Measurements from ENCODE around the gene CACNA1I. TPM values are rescaled to one million over a fixed set of nuclear protein-coding genes. Genes with fewer than 3 reads are reported as not detected.

The CACNA1I gene
- total and polyA plus RNA-seq, 10 donors, result 0.24 to 4.1 (median 1.1) TPM

DNA sequence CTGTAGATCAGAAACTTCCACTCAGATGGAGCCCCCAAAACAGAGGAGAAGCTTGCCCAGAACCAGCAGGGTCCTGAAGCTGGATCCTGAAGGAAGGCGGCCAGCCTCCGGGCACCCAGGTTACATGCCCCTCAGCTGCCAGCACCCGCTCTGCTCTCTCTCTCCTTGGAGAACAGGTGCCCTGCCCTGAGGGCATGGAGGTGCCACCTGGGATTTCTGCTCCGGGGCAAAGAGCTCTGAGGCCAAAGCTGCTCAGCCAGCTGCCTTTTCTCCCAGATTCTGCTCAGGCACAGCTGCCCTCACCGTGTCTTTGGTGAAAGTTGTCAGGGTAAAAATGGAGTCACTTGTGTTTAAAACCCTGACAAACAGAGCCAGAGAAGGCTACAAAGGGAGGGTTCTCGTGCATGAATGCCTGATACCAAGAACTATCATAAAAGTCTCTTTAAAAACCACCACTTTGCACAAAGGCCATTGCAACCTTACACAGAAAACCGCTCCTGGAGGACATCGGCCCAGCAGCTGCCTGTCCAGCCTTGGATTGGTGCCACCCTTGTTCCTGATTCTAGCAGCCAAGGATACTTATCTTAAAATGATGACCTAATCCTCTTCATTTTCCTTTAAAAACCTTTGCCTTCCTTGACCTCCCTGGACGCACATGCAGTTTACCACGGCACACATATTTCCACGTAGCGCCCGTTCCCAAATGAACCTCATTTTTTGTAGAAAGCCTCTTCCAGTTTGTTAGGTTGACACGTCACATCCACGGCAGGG is 140.0 kb downstream of the CACNA1I start:
- H3K4me3 ChIP-seq, result no peak overlapping the region
- no peaks in the 10 kb centered on the region for H3K9me3 ChIP-seq
- intact Hi-C loops (cut with DNase I; ENCODE audit: low total_unique reads), result no loop called here
- peaks cover 0 to 50% (median 0%) of the 10 kb centered on the region in 7 donors for H3K27me3 ChIP-seq (replicated peaks in 1 of 7)
- WGBS, 5 donors, result 64 to 85% (median 72%) methylated on average over 14 to 15 of the region's 15 CpGs
- DNase-seq, result no peak
- H3K27ac ChIP-seq, result no peak overlapping the region
- peaks cover 0 to 10% (median 0%) of the 10 kb centered on the region in 6 donors for H3K4me1 ChIP-seq
- no peak for TF ChIP-seq POLR2A (IDR thresholded peaks at IDR 0.05)
- TF ChIP-seq, protein P1, sequence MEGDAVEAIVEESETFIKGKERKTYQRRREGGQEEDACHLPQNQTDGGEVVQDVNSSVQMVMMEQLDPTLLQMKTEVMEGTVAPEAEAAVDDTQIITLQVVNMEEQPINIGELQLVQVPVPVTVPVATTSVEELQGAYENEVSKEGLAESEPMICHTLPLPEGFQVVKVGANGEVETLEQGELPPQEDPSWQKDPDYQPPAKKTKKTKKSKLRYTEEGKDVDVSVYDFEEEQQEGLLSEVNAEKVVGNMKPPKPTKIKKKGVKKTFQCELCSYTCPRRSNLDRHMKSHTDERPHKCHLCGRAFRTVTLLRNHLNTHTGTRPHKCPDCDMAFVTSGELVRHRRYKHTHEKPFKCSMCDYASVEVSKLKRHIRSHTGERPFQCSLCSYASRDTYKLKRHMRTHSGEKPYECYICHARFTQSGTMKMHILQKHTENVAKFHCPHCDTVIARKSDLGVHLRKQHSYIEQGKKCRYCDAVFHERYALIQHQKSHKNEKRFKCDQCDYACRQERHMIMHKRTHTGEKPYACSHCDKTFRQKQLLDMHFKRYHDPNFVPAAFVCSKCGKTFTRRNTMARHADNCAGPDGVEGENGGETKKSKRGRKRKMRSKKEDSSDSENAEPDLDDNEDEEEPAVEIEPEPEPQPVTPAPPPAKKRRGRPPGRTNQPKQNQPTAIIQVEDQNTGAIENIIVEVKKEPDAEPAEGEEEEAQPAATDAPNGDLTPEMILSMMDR (IDR thresholded peaks at IDR 0.05 in 8 of 11, conservative IDR thresholded peaks at IDR 0.05 in 3 of 11), result no peak
- no peak for TF ChIP-seq POLR2AphosphoS5 (IDR thresholded peaks at IDR 0.05)
- no peaks in the 10 kb centered on the region for H3K36me3 ChIP-seq

DNA sequence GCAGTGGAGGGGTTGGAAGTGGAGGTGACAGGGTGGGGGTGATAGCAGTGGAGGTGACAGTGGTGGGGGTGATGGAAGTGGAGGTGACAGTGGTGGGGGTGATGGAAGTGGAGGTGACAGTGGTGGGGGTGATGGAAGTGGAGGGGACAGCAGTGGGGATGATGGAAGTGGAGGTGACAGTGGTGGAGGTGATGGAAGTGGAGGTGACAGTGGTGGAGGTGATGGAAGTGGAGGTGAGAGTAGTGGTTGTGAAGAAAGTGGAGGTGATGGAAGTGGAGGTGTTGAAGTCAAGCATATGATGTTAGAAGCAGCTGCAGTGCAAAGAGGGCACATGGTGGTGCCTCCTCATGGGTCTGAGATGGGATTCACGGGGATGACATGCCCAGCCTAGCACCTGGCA is 141.5 kb downstream of the CACNA1I start:
- intact Hi-C loops (cut with DNase I; ENCODE audit: low total_unique reads), result no loop called here
- WGBS, 5 donors, result 82 to 100% (median 92%) methylated on average over 1 of the region's 1 CpG

DNA sequence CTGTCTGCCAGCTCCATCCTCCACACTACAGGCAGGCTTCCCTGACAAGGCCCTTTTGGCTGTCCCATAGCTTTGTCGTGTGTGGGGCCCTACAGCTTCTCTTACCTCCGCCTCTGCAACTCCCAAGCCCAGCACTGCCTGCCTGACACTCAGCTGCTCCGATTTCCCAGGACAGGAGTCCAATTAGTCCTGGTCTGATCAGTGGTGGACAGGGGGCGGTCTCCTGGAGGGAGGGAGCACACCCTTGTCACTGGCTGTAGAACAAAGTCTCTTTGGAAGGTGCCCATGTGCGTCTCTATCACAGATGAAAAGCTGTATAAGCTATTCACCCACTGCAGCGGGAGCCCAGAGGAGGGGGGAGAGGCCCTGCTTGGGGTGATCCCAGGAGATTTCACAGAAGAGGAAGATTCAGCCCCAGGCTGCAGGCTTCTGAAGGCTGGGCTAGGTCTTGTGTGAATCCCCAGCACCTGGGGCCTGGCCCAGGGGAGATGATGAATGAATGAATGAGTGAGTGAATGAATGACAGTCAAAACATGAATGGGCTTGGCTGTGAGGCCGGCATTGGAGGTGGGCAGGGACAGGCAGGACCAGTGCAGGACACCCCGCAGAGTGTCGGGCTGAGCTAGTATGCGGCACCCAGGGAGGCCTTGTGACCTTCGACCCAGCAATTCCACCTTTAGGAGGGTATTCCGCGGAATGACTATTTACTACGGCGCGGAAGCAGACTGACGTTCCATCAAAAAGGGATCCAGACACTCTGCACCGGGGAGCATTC is 142.4 kb downstream of the CACNA1I start:
- TF ChIP-seq POLR2A (IDR thresholded peaks at IDR 0.05), result no peak
- TF ChIP-seq, protein P1 (IDR thresholded peaks at IDR 0.05 in 8 of 11, conservative IDR thresholded peaks at IDR 0.05 in 3 of 11), result no peak
- DNase-seq, result peak; percentile 63
- Histone ChIP-seq H3K9me3 (no peaks in the 10 kb centered on the region), H3K36me3 (no peaks in the 10 kb centered on the region), H3K27me3 (replicated peaks in 1 of 7) (peaks cover 0 to 42% (median 0%) of the 10 kb centered on the region in 7 donors), H3K27ac (no peak overlapping the region), H3K4me3 (no peak overlapping the region), H3K4me1 (peaks cover 0 to 10% (median 0%) of the 10 kb centered on the region in 6 donors)
- WGBS, 5 donors, result 72 to 86% (median 78%) methylated on average over 18 of the region's 18 CpGs
- intact Hi-C loops (cut with DNase I; ENCODE audit: low total_unique reads), result no loop called here

More for the DNA sequence above, 141.5 kb downstream of the CACNA1I start:
- no peak for DNase-seq
- TF ChIP-seq, protein P1 (IDR thresholded peaks at IDR 0.05 in 8 of 11, conservative IDR thresholded peaks at IDR 0.05 in 3 of 11), result no peak
- no peak for TF ChIP-seq POLR2A (IDR thresholded peaks at IDR 0.05)
- TF ChIP-seq POLR2AphosphoS5 (IDR thresholded peaks at IDR 0.05), result no peak
- Histone ChIP-seq H3K36me3 (no peaks in the 10 kb centered on the region), H3K27ac (no peak overlapping the region), H3K9me3 (no peaks in the 10 kb centered on the region), H3K4me3 (no peak overlapping the region), H3K27me3 (replicated peaks in 1 of 7) (peaks cover 0 to 42% (median 0%) of the 10 kb centered on the region in 7 donors), H3K4me1 (peaks cover 0 to 10% (median 0%) of the 10 kb centered on the region in 6 donors)

DNA sequence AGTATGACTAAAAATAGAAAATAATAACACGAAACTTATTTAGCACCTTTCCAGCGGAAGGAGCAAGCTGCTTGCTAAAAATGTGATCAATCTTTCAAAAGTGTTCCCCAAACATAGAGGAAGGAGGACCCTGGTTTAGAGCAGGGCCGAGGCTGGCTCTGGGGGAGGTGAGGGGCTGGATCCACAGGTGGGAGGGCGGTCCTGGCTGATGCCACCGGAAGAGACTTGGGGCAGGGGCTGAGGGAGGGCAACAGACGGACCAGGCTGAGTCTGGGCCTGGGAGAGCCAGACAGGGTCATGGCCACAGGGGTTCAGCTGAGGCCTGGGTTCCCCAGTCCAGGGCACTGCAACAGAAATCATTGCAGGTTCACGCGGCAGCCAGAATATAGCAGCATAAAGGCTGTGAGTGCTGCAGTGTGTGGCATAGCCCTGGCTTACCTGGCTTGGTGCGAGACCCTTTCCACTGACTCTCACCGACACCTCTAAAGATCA is 143.3 kb downstream of the CACNA1I start:
- H3K4me3 ChIP-seq, result no peak overlapping the region
- peaks cover 0 to 36% (median 0%) of the 10 kb centered on the region in 7 donors for H3K27me3 ChIP-seq (replicated peaks in 1 of 7)
- H3K4me1 ChIP-seq, result peaks cover 0 to 10% (median 0%) of the 10 kb centered on the region in 6 donors
- 74 to 84% (median 81%) methylated on average over 8 to 10 of the region's 10 CpGs for WGBS, 5 donors
- no peak overlapping the region for H3K27ac ChIP-seq
- TF ChIP-seq POLR2AphosphoS5 (IDR thresholded peaks at IDR 0.05) (no peak), POLR2A (IDR thresholded peaks at IDR 0.05) (no peak)
- TF ChIP-seq, protein P1 (IDR thresholded peaks at IDR 0.05 in 8 of 11, conservative IDR thresholded peaks at IDR 0.05 in 3 of 11), result no peak
- H3K9me3 ChIP-seq, result no peaks in the 10 kb centered on the region
- peak; percentile 54 for DNase-seq
- H3K36me3 ChIP-seq, result no peaks in the 10 kb centered on the region
- intact Hi-C loops (cut with DNase I; ENCODE audit: low total_unique reads), result no loop called here

Data from spleen (tissue), 11 donors.